ENCODE data around the gene LONRF2.

- TF ChIP-seq CTCF (optimal IDR thresholded peaks at IDR 0.05 in 1 of 3, IDR thresholded peaks at IDR 0.05 in 1 of 3, conservative IDR thresholded peaks at IDR 0.05 in 1 of 3; ENCODE audit: extremely low read depth in 1 of 3, insufficient read depth in 2 of 3, low read length in 3 of 3) (no peak), EZH2 (IDR thresholded peaks at IDR 0.05; ENCODE audit: low read length) (no peak)
Measured at GRCh38 chr2:100257939-100258338, 64.4 kb downstream of the LONRF2 start.

Data from keratinocyte (primary cell).